ENCODE data around the gene MAP7. TPM values are rescaled to one million over a fixed set of nuclear protein-coding genes. Genes with fewer than 3 reads are reported as not detected.

Gene MAP7
- total and polyA plus RNA-seq, 2 of the 13 experiments (the other 11 are each of a cell fraction or from before 2014, with no cell fraction given) = 0.04 TPM; not detected in 1

GRCh38 chr6:136345145-136345544 is 205.1 kb downstream of the MAP7 start:
- H3K4me3 ChIP-seq (replicated peaks in 1 of 3; ENCODE audit: insufficient read depth in 1 of 3, low read depth in 2 of 3, low read length in 3 of 3) = no peak overlapping the region
- no peaks in the 10 kb centered on the region for H3K36me3 ChIP-seq (replicated peaks in 1 of 2; ENCODE audit: control insufficient read depth in 1 of 2, insufficient read depth in 2 of 2, low read length in 2 of 2)
- H3K27ac ChIP-seq (ENCODE audit: extremely low read length, insufficient read depth, low read length) = no peak overlapping the region
- H3K9me3 ChIP-seq (ENCODE audit: low read length) = no peaks in the 10 kb centered on the region
- no peak for FAIRE-seq
- H3K4me1 ChIP-seq (ENCODE audit: insufficient read depth, low read length) = no peaks in the 10 kb centered on the region
- ChIA-PET POLR2A (no interaction called here), CTCF (ENCODE audit: low intra/inter-chr PET ratio, low total read pairs) (no interaction called here)
- no peak for DNase-seq (ENCODE audit: low spot score)
- H3K79me2 ChIP-seq (ENCODE audit: insufficient read depth, low read length) = no peaks in the 10 kb centered on the region
- no TSS peak for BruUV-seq (replicated peaks)
- H3K27me3 ChIP-seq (ENCODE audit: control insufficient read depth in 1 of 2, insufficient read depth in 2 of 2, low read length in 2 of 2) = 0 out of 5 replicates have a peak, but pooled peaks cover 0 to 3% of the 10 kb centered on the region in 2 experiments
- ATAC-seq = no peak
- in situ Hi-C loops (cut with HindIII; ENCODE audit: extremely low pct_ligation_motif_present, low pct_unique_long_range_greater_than_20kb) (no loop called here), intact Hi-C loops (cut with micrococcal nuclease; ENCODE audit: unreplicated experiment) (no loop called here)
- no peak overlapping the region for H3K4me2 ChIP-seq (ENCODE audit: low read depth, low read length)
- no peak overlapping the region for H2AFZ ChIP-seq (ENCODE audit: low read length)
- WGBS (ENCODE audit: low lambda C conversion rate) = 24% methylated on average over 2 of the region's 2 CpGs
- TF ChIP-seq ZNF781 (CRISPR knock-in tag; IDR thresholded peaks at IDR 0.05; ENCODE audit: borderline replicate concordance, not compliant biosample characterization) (no peak), ZIK1 (CRISPR knock-in tag; IDR thresholded peaks at IDR 0.05; ENCODE audit: borderline replicate concordance, low read depth) (no peak)
- H4K20me1 ChIP-seq (ENCODE audit: insufficient read depth, low read length) = no peaks in the 10 kb centered on the region
- H3K9ac ChIP-seq (ENCODE audit: insufficient read depth, low read depth, low read length) = no peak overlapping the region

- no peaks in the 10 kb centered on the region for H4K20me1 ChIP-seq (ENCODE audit: insufficient read depth, low read length)
- H3K9ac ChIP-seq (ENCODE audit: insufficient read depth, low read depth, low read length) = no peak overlapping the region
- in situ Hi-C loops (cut with HindIII; ENCODE audit: extremely low pct_ligation_motif_present, low pct_unique_long_range_greater_than_20kb) = no loop called here
- H3K36me3 ChIP-seq (replicated peaks in 1 of 2; ENCODE audit: control insufficient read depth in 1 of 2, insufficient read depth in 2 of 2, low read length in 2 of 2) = no peaks in the 10 kb centered on the region
- H3K27me3 ChIP-seq (ENCODE audit: control insufficient read depth in 1 of 2, insufficient read depth in 2 of 2, low read length in 2 of 2) = 0 out of 5 replicates have a peak, but pooled peaks cover 0 to 3% of the 10 kb centered on the region in 2 experiments
- POLR2A ChIA-PET = no interaction called here
- intact Hi-C loops (cut with micrococcal nuclease; ENCODE audit: unreplicated experiment) = no loop called here
- DNase-seq (ENCODE audit: low spot score) (no peak), ATAC-seq (no peak), FAIRE-seq (no peak)
- no peak overlapping the region for H3K4me3 ChIP-seq (replicated peaks in 1 of 3; ENCODE audit: insufficient read depth in 1 of 3, low read depth in 2 of 3, low read length in 3 of 3)
- BruUV-seq (replicated peaks) = no TSS peak
- no peaks in the 10 kb centered on the region for H3K9me3 ChIP-seq (ENCODE audit: low read length)
- no peaks in the 10 kb centered on the region for H3K4me1 ChIP-seq (ENCODE audit: insufficient read depth, low read length)
- no peak overlapping the region for H2AFZ ChIP-seq (ENCODE audit: low read length)
- no peaks in the 10 kb centered on the region for H3K79me2 ChIP-seq (ENCODE audit: insufficient read depth, low read length)
- H3K4me2 ChIP-seq (ENCODE audit: low read depth, low read length) = no peak overlapping the region
- no peak overlapping the region for H3K27ac ChIP-seq (ENCODE audit: extremely low read length, insufficient read depth, low read length)
- CTCF ChIA-PET (ENCODE audit: low intra/inter-chr PET ratio, low total read pairs) = no interaction called here
- WGBS (ENCODE audit: low lambda C conversion rate) = 32% methylated on average over 2 of the region's 2 CpGs
- TF ChIP-seq ZNF770 (CRISPR knock-in tag; IDR thresholded peaks at IDR 0.05) = no peak
- no peak for TF ChIP-seq ZNF318 (CRISPR knock-in tag; IDR thresholded peaks at IDR 0.05)
Measured at GRCh38 chr6:136344420-136344819, 205.8 kb downstream of the MAP7 start.

Measured in HepG2 (cell line).